ENCODE data around the gene PDK2.

PDK2 gene

DNA sequence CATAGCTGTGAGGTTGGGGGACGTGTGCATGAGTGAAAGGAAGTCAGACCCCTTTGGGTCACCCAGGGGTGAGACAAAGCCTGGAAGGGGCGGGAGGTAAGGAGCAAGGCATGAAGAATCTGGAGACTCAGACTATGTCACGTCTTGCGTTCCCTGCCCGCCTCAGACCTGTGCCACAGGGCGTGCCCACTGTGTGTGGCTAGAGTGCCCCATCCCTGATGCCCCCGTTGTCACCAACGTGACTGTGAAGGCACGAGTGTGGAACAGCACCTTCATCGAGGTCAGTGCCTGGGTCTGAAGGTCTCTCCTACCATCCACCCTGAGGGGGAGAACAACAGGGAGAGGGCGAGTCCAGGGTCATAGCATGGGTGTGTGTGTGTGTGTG lies 15.1 kb upstream of the PDK2 start:
- DNase-seq: no peak

DNA sequence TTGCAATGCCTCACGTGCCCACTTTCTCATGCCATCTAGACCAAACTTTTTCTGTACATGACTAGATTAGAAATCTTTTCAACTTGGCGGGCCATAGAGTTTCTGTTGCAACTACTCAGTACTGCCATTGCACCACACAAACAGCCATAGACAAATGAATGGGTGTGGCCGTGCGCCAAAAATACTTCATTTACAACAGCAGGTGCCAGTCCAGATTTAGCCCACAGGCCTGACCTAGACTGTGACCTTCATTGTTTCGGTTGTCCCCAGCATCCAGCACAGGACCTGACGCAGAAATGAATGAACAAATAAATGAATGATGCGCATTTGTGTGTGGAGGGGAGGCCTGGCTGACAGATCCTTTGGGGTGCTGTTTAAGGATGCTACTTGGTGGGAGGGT lies 14.3 kb upstream of the PDK2 start:
- no peak for DNase-seq

DNA sequence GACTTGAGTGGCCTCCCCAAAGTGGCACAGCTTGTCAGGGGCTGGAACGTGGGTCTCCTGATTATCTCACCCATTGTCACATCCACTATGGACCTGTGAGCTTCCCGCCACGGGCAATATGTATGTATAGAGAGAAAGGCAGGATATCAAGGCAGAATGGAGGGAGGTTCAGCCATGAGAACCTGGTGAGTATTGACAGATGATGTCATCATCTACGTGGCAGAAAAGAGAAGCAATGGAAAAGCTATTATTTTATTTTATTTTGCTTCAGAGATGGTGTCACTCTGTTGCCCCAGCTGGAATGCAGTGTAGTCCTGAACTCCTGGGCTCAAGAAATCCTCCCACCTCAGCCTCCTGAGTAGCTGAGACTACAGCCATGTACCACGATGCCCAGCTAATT lies 13.4 kb upstream of the PDK2 start:
- DNase-seq: no peak

DNA sequence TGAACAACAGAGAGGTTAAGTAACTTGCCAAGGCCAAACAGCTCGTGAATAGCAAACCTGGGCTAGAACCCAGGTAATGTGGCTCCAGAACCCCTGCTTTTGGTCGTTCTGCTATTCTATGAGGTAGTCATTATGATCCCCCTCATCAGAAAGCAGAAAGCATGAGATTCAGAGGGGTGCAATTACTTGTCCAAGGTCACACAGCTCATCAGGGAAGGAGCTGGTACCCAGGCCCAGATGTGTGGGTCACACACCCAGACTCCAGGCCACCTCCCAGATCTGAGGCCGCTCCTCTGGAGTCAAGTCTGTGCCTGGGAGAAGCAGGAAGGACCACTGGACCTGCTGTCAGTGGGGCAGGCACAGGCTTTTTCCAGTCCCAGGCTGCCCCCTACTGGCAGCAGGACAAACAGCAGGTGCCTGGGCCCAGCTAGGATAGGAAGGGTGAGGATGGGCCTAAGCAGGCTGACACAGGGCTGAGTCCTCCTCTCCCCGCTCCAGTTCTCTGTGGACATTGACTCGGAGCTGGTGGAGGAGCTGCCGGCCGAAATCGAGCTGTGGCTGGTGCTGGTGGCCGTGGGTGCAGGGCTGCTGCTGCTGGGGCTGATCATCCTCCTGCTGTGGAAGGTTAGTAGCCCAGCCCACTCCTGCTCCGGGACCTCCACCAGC lies 7.8 kb upstream of the PDK2 start:
- DNase-seq: peak; percentile 84

DNA sequence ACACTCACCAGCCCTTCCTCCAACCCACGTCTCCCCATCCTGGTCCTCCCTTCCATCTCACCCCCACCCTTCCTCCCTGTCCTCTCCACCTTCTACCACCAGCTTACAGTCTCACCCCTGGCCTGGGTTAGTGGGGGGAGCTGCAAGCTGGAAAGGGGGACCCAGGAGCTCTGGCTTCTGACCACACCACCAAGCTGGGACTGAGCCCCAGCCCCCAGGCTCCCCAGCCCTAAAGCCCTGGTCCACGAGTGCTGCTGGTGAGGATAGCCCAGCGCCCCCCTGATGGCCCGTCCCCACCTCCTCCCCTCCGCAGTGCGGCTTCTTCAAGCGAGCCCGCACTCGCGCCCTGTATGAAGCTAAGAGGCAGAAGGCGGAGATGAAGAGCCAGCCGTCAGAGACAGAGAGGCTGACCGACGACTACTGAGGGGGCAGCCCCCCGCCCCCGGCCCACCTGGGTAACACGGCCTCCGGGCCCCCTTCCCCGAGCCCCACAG lies 7.2 kb upstream of the PDK2 start:
- no peak for DNase-seq

GRCh38 chr17:50088952-50089825 lies 6.0 kb upstream of the PDK2 start:
- DNase-seq: no peak

- DNase-seq: no peak
Measured at GRCh38 chr17:50090071-50090470, 5.1 kb upstream of the PDK2 start.

DNA sequence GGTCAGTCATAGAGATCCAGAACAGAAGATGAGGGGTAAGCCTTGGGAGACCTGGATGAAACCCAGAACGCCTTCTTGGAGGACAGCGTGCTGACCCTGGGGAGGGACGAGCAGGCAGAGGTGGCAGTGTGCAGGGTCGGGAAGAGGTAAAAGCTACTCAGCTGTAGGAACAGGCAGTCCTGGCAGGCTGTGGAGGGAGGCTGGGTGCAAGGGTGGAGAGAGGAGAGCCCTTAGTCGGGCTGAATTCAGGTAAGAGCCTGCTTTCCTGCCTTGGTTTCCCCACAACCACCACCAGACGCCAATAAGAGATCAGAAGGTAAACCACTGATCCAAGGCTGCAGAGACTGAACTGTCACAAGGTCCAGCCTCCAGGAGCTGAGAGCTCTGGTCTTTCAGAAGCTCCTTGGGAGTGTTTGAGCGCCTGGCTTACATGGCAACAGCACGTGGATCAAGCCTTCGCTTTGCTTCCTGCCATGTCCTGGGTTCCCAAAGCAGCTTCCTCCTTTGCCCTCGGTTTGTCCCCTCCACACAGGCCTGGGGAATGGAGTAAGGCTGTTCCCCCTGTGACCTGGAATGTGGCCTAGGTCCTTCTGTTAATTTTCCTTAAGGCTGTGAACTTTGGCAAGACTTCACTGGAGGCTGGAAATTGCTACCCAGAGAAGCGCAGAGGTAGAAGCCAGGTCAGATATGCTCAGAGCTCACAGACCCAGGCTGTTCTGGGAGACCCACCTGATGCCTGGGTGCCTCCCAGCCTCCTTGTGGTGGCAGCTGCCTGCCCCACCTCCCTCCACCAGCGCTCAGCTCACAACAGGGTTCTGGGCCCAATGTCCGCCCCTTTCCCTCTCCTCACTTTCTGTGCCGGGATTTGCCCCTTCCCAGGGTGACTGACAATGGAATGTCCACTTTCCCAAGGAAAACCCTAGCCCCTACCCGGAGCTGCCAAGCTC lies 3.9 kb upstream of the PDK2 start:
- DNase-seq: no peak

- DNase-seq: no peak
Measured at GRCh38 chr17:50091918-50092285, 3.2 kb upstream of the PDK2 start.

DNA sequence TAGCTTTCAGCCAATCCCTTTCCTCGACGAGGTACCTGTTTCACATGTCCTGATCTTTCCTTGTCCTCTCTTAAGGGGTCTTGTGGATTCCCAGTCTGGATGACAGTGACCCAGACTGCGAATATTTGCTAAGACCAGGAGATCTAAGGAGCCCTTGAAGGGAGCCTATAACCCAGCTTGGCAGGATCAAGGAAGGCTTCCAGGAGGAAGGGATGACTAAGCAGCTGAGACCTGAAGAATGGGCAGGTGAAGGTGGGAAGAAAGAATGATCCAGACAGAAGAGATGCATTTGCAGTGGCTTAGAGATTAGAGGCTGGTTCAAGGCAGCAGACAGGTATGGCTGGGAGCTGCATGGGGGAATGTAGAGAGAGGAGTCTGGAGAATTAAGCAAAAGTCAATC lies 1.9 kb upstream of the PDK2 start:
- no peak for DNase-seq

DNA sequence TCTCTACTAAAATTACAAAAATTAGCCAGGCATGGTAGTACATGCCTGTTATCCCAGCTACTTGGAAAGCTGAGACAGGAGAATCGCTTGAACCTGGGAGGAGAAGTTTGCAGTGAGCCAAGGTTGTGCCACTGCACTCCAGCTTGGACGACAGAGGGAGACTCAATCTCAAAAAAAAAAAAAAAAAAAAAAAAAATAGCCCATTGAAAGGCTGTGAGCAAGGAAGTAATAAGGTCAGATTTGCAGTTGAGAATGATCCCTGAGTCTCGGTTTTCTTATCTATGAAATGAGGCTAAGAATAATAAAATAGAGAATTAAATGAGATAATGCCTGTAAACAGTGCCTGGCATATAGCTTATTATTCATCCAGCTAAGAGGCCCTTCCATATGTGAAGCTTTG lies 1.3 kb upstream of the PDK2 start:
- DNase-seq: no peak

DNA sequence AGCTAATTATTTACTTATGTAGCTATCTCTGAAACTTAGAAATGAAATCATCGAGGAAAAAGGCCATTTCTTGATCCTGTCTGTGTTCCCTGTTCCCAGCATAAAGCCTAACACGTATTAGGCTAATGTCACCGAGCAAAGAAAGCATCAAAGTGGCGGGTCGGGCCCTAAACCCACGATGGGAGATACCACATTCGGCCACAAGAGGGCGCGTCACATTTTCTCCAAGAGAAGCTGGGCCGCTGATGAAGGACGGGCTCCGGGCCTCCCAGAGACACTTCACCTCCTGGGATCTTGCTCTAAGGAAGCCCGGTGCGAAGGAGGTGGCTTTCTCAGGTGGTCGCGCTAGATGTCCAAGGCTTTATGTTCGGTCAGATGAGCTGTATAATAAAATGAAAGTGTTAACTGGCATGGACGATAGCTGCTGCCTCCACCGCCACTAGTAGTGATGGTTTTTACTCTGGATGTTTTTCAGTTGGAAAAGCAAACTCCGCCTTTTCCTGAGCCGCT lies 853 bp upstream of the PDK2 start:
- peak; percentile 98 for DNase-seq

DNA sequence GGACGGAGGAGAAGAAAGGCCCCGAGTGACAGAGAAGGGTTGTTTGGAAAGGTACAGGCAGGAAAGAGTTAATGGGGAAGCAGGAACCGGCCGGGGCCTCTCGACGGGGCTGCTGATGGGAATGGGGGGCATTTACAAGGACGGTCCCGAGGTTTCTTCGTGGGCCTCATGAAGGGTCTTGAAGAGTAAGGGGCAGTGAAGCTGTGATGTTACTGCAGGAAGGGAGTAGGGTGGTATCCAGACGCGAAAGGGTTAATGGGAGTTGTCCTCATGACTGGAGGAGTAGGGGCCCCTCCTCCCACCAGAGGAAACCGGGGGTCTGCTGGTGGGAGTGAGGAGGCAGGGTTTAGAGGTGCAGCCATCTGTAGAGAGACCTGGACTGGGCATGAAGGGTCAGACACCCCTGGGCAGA lies 481 bp downstream of the PDK2 start:
- DNase-seq: peak; percentile 81

- DNase-seq: no peak
Measured at GRCh38 chr17:50096092-50096491, 941 bp downstream of the PDK2 start.

GRCh38 chr17:50096758-50097157 lies 1.6 kb downstream of the PDK2 start:
- DNase-seq: no peak

GRCh38 chr17:50097455-50097854 lies 2.3 kb downstream of the PDK2 start:
- DNase-seq: no peak

DNA sequence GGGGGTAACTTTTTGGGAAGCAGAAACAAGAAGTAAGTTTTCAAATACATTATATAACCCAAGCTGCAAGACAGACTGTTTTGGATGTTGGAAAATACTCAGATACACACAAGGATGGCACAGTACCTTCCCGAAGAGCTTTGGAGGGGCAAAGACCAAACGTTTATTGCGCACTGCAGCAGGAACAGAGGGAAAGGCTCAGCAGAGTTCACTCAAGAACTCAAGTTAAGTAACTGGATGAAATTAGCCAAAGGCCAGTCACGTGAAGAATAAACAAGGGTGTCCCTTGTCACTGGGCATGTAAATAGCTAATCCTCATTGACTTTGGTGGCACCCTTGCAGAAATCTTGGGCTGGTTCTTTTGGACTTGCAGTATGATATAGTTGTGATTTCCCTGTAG lies 2.8 kb downstream of the PDK2 start:
- no peak for DNase-seq

DNA sequence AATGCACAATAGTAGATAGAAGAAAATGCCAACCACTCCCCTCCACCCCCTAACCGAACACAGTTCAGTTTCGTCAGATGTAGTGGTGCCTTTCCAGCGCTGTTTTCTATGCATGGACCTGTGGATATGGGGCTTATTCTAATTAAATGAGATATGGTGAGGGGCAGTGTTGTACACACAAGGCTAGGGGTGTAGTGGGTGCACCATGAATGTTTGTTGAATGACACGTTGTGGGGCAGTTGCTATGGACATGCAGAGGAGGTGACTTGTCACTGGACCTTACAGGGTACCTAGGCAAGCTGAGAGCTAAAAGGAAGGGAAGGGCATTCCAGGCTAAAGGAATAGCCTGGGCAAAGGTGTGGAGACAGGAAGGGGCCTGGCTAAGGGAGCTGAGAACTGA lies 3.4 kb downstream of the PDK2 start:
- DNase-seq: no peak

DNA sequence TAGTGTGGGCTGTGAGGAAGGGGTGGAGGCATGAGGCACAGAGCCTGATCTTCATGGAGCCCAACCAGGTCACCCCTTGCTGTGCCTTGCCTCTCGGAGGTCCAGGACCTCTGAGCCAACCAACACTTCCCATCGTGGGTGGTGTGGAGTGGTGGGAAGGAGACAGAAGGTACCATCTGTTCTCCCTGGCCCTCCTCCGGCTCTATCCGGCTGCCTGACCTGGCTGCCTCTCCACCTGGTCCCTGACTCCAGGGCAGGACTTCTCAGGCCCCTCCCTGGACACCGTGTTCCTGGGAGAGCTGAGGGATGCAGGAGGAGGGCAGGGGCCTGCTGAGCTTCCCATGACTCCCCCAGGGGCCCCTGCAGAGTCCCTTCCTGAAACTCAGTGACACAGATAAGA lies 3.9 kb downstream of the PDK2 start:
- DNase-seq: no peak

- DNase-seq: no peak
Measured at GRCh38 chr17:50100480-50100883, 5.3 kb downstream of the PDK2 start.

- peak; percentile 57 for DNase-seq
Measured at GRCh38 chr17:50100921-50101345, 5.8 kb downstream of the PDK2 start.

DNA sequence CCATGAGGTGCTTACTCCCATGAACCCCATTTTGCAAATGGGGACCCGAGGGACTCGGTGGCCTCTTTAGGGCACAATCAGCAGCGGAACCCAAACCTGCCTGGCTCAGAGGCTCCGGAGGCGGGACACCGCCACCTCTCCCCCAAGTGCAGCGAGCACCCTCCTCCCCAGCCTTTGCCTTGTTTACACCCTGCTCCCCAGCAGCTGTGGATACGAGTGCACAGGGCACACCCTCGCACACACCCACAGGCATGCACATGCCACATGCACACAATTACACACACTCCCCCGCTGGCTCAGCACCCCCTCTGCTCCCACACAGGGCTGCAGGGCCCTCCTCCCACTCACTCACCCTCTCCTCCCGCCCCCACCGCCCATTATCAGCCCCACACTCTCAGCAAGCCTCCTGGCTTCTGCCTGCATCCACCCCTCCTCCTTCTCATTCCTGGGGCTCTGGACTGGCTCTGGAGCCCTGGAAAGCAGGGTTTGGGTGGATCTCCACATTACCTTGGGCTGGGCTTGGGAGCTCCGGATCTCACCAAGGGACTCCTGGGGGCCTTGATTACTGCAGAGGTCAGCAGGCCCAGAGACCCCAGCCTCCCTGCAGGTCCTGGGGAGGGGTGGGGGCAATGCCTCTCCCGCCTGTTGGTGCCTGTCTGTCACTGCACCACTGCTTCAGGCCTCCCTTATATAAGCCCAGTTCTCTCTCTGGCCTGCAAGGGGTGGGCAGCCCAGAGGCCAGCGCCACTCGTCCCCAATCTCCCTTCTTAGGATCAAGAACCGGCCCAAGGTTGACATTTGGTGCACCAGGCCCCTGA lies 6.4 kb downstream of the PDK2 start:
- peak; percentile 67 for DNase-seq
